Suprapubic skin (tissue), 4 donors: ENCODE results near the gene FMN1.

Experiments used
- POLR2A ChIP-seq, 2 donors: fragments of 450-650 bp; IDR thresholded peaks; one replicate each; pipeline ENCODE4 v1.6.1; 2017; ENCODE audit warnings: antibody characterized with exemption in 2 of 2, mild to moderate bottlenecking in 2 of 2, moderate library complexity in 2 of 2
- POLR2AphosphoS5 ChIP-seq, 3 donors: sonication (generic); formaldehyde crosslinking; IDR thresholded peaks; one replicate each; pipeline ENCODE4 v1.6.1; 2017; ENCODE audit warnings: antibody characterized with exemption in 3 of 3
- TF ChIP-seq, protein P1 (sequence below), 2 donors: fragments of 200-600 bp in 1 of 2; fragments of 450-650 bp in 1 of 2; sonication (generic) in 1 of 2; IDR thresholded peaks; one replicate each; pipeline ENCODE4 v1.5.1; 2016 to 2019; ENCODE audit warnings: antibody characterized with exemption in 2 of 2, mild to moderate bottlenecking in 1 of 2, moderate library complexity in 1 of 2

GRCh38 chr15:32733281-32733680 lies 461.2 kb downstream of the FMN1 start:
- TF ChIP-seq, protein P1, sequence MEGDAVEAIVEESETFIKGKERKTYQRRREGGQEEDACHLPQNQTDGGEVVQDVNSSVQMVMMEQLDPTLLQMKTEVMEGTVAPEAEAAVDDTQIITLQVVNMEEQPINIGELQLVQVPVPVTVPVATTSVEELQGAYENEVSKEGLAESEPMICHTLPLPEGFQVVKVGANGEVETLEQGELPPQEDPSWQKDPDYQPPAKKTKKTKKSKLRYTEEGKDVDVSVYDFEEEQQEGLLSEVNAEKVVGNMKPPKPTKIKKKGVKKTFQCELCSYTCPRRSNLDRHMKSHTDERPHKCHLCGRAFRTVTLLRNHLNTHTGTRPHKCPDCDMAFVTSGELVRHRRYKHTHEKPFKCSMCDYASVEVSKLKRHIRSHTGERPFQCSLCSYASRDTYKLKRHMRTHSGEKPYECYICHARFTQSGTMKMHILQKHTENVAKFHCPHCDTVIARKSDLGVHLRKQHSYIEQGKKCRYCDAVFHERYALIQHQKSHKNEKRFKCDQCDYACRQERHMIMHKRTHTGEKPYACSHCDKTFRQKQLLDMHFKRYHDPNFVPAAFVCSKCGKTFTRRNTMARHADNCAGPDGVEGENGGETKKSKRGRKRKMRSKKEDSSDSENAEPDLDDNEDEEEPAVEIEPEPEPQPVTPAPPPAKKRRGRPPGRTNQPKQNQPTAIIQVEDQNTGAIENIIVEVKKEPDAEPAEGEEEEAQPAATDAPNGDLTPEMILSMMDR (IDR thresholded peaks at IDR 0.05) = no peak
- TF ChIP-seq POLR2AphosphoS5 (IDR thresholded peaks at IDR 0.05) (no peak), POLR2A (IDR thresholded peaks at IDR 0.05) (no peak)
